Forelimb muscle (tissue), 1 donor: Measurements from ENCODE around the gene GINS1. TPM values are rescaled to one million over a fixed set of nuclear protein-coding genes. Genes with fewer than 3 reads are reported as not detected.

Experiments used
- DNase-seq: peaks from one replicate; pipeline ENCODE4 v3.0.0-alpha.2; 2013; ENCODE audit warnings: low read depth
- polyA plus RNA-seq: library from polyadenylated mRNA; unstranded; fragments of 120-200 nt; gene quantifications from one replicate; pipeline ENCODE4 v1.2.1, GENCODE V29; 2013; ENCODE audit not compliant: insufficient read length

The GINS1 gene
- polyA plus RNA-seq, 1 donor: 5.4 TPM

DNA sequence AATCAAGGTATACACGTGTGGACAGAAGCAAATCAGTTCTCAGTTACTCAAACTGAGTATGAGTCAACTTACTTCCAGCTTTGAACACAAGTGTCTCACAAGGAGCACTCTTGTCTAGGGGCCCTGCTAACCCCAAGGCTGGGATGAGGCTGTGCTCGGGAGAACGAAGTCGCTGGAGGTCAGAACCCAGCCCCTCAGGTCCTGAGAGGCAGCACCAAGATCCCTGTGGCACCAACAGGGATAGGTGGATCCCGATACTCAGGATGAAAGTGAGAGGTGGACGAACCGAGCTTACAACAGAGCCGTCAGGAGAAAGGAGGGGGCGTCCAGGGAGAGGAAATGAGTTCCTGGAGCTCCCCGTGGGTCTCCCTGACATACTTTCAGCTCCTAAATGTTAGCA lies 85.7 kb downstream of the GINS1 start:
- DNase-seq: no peak

DNA sequence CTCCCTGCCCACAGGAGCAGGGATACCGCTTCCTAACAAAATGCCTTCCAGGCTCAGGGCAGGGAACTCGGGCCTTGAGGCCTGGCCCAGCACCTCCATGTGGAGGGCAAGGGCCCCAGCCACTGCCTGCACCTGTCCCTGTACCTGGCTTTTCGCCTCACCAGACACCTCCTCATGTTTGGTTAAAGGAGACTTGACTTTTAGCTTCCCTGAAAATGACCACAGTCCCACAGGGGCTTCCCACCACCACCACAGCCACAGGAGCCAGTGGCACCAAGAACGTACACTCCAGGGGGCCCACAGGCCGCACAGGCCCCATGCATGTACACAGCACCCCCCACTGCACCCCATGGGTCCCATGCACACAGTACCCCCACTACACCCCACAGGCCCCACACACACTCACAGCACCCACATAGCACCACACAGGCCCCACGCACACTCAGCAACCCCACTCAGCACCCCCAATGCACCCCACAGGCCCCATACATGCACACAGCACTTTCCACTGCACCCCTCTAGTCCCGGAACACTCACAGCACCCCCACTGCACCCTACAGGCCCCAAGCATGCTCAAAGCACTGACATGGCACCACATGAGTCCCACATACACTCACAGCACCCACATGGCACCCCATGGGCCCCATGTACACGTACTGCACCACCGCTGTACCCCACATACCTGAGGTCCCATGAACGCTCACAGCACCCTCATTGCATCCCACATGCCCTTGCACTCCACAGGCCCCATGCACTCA lies 86.5 kb downstream of the GINS1 start:
- DNase-seq: no peak

DNA sequence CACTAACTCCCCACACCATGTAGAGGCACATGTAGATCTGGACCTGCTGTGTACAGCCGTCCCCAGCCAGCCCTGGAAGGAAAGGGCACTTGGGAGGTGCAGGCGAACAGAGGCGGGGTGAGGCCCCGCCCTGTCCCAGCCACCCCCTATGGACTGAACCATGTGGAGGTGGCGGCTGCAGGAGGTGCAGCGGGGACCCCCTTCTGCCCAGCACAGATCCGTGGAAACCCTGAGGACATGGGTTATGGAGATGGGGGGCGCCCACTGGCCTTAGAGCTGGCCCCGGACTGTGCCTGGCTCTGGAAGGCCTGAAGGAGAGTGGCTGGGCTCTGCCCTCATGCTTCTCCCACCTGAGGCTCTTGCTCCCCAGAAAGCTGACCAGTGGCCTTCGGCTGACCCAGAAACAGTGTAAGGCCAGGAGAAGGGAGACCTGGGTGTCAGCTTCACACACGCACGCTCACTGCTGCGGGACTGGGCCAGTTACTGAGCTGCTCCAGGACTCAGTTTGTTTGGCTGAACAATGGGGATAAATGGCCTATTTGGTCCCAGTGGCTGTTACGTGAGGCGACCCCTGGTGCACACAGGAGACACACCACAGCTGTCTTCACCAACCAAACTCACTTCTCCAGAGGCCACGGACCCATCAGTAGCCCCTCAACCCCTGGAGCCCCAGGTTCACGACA lies 87.2 kb downstream of the GINS1 start:
- no peak for DNase-seq

DNA sequence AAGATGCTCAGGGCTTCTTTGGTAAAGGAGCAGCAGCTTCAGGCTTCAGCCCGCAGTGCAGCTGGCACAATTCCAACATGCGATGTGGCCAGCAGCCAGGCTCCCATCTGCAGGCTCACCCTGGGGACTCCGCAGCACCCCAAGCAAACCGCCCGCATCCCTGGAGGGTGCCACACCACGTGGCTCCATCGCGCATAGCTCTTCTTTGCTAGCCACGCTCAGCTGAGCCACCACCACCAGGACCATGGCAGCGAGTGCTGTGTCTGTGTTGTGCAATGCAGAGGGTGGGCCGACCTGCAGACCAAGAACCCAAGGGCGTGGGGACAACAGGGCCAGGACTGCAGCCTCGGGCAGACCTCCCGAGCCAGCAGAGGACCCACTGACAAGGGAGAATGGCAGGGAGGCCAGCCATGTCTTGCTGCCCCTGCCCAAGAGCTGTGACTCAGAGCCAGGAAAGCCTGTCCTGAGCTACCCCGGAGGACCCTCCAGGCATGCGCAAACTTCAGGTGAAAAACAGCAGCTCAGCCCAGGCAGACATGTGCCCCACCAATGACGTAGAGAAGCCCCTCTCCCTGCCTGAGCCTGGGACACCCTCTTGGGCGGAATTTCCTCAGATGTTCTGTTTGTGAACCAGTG lies 87.8 kb downstream of the GINS1 start:
- no peak for DNase-seq

DNA sequence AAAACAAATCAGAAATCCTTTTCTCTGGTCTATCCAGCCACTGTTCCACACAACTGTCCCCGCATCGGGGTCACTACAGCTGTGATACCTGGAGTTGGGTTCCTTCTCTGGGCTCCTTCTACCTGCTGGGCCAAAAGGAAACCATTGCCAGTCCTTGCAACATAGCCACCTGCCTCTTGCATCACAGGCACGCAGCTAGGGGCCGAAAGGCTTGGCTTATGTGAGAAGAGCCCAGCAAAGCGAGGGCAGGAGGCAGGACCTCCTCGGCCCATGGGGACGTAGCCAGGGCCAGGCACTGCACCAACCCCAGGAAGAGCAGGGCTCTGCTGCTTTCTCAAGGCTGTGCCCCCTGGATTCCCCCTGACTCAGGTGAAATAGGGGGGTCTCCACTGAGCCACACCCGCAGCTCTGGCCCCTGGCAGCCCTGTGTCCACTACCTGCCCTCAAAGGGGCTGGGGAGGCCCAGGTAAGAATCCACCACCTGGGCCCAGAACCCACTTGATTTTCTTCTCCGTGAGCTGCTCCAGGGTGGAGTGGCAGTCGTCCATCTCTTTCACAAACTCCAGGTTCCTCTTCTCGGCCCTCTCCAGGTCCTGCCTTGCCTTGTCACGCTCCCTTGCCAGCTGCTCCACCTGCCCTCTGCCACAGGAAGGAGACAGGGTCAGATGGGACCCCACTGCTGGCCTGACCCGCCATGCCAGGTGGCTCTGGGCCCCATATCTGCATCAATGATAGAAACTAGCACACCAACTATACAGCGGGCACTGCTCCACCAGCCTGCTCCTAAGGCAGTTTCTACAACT lies 88.9 kb downstream of the GINS1 start:
- DNase-seq: no peak

DNA sequence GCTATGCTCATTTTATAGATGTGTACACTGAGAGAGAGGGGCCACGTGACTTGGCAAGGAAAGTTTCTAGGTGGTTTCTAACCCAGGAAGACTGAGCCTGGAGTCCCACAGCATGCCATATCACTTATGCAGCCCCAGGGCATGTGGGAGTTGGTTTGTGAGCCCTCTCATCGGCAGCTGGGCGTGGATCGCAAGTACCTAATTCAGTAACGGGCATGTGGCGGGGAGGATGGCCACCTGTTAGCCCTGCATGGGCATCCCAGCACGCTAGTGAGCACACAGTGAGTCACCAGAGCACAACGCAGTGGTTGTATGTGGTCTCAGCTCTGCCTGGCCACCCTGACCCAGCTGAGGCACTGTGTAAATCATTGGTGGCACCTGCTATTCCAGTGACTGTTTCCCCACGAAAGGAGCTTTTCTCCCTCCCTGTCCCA lies 89.5 kb downstream of the GINS1 start:
- DNase-seq: no peak

DNA sequence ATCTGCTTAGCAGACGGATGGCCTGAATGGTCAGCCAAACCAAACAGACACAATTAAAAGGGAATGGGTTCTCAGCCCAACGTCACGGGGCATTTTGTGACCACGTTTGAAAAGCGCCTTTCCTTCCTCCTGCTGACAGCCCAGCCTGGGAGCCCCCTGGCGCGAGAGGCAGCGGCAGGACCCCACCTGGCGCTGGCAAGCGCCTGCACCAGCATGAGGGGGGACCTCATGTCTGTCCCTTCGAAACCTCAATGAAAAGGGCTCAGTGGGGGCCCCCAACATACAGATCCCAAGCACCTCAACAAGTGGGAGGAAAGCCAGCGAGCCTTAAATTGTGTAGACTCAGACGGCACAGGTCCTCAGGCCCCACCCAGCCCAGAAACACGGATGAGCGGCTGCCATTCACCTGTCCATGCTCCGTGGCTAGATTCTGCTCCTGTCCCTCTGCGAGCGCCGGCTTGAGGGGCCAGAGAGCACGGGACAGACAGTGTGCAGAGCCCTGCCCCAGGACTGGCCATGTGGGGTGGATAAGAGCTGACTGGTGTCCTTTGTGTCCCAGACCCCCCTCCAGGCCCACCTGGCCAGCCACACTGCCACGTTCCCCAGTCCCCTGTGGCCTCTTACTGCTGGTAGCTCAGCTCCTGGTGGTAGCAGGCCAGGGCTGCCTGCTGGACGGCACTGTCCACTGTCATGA lies 90.3 kb downstream of the GINS1 start:
- no peak for DNase-seq

Other genes with a start within 250 kb of the GINS1 start
- 36.0 TPM for gene ENTPD6, start 212.0 kb upstream of the GINS1 start, polyA plus RNA-seq
- gene PYGB, start 159.6 kb upstream of the GINS1 start, polyA plus RNA-seq: 24.4 TPM
- gene ABHD12, start 16.8 kb upstream of the GINS1 start, polyA plus RNA-seq: 13.9 TPM
- 13.8 TPM for gene NINL, start 177.9 kb downstream of the GINS1 start, polyA plus RNA-seq
- 2.9 TPM for gene NANP, start 216.3 kb downstream of the GINS1 start, polyA plus RNA-seq